Kidney glomerular epithelial cell (primary cell): ENCODE data around the gene CC2D1A.

ENCODE experiments used
- DNase-seq: peaks from one replicate; lab custom pipeline; 2025; lab: John Stamatoyannopoulos, UW

CC2D1A gene

GRCh38 chr19:13980340-13980739, 74.3 kb downstream of the CC2D1A start:
- no peak for DNase-seq
